ENCODE measurements around the gene ACOXL.
"Not testable (repeated sequence)": the region's sequence is repeated elsewhere in the genome, so short reads cannot be mapped to it uniquely, and the experiment has no call there.

DNA sequence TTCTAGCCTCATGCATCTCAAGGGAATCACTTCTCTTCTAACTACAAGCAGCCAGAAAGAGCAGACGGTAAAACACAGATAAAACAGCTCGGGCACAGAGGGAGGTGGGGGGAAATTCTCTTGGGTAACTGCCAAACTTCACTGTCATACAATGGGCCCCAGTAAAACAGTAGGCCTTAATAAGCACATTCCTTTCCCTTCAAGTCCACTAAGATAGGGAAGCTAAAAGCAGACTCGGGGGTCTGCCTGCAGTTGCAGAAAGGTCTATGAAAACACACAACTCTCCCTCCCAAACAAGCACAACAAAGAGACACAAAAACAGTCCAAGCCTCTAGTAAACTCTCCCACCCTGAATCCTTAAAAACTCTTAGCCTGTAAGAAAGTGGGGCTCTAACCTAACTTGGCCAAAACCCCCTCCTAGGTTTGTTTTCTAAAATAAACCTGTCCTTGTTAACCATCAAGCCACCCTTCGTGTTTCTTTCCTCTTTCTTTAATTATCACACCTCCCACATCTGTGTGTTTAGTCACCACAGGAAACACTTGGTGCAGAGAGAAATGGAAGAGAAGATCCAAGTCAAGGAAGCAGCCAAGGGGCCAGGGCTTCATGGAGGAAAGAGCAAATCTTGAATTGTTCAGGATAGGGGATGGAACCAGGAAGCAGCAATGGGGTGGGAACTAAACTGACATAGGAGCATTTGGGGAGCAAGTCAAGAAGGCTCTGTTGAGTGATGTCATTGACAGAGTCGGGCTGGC lies 37.1 kb upstream of the ACOXL start:
- TF ChIP-seq, protein P1, sequence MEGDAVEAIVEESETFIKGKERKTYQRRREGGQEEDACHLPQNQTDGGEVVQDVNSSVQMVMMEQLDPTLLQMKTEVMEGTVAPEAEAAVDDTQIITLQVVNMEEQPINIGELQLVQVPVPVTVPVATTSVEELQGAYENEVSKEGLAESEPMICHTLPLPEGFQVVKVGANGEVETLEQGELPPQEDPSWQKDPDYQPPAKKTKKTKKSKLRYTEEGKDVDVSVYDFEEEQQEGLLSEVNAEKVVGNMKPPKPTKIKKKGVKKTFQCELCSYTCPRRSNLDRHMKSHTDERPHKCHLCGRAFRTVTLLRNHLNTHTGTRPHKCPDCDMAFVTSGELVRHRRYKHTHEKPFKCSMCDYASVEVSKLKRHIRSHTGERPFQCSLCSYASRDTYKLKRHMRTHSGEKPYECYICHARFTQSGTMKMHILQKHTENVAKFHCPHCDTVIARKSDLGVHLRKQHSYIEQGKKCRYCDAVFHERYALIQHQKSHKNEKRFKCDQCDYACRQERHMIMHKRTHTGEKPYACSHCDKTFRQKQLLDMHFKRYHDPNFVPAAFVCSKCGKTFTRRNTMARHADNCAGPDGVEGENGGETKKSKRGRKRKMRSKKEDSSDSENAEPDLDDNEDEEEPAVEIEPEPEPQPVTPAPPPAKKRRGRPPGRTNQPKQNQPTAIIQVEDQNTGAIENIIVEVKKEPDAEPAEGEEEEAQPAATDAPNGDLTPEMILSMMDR (IDR thresholded peaks at IDR 0.05), result not testable (repeated sequence)
- not testable (repeated sequence) for TF ChIP-seq POLR2A (IDR thresholded peaks at IDR 0.05)
